IPS-NIHi7 (cell line): ENCODE data around the gene LZTR1.
A peak's percentile ranks its signal among the peaks of the same experiment; 100 is the strongest.

Source experiments
- DNase-seq: peaks from one replicate; pipeline ENCODE4 v3.0.0; 2012; ENCODE audit warnings: mixed read lengths; ENCODE audit errors: extremely low spot score

Gene LZTR1

GRCh38 chr22:21015466-21016006, 33.4 kb downstream of the LZTR1 start:
- no peak for DNase-seq

GRCh38 chr22:21016644-21017420, 34.7 kb downstream of the LZTR1 start:
- no peak for DNase-seq

GRCh38 chr22:21018314-21018713, 36.2 kb downstream of the LZTR1 start:
- DNase-seq: no peak

GRCh38 chr22:21020802-21021429, 38.8 kb downstream of the LZTR1 start:
- peak; percentile 84 for DNase-seq

GRCh38 chr22:21022507-21022906, 40.4 kb downstream of the LZTR1 start:
- DNase-seq: no peak

- no peak for DNase-seq
These were observed 41.0 kb downstream of the LZTR1 start for GRCh38 chr22:21022955-21023614.

- DNase-seq: no peak
These were observed 43.2 kb downstream of the LZTR1 start for GRCh38 chr22:21025266-21025665.

GRCh38 chr22:21025763-21026755, 44.0 kb downstream of the LZTR1 start:
- no peak for DNase-seq

- no peak for DNase-seq
These were observed 44.9 kb downstream of the LZTR1 start for GRCh38 chr22:21026783-21027692.

- no peak for DNase-seq
These were observed 46.5 kb downstream of the LZTR1 start for GRCh38 chr22:21028277-21029251.

- DNase-seq: no peak
These were observed 47.5 kb downstream of the LZTR1 start for GRCh38 chr22:21029486-21030025.

GRCh38 chr22:21030032-21030431, 47.9 kb downstream of the LZTR1 start:
- no peak for DNase-seq

GRCh38 chr22:21030621-21031544, 48.8 kb downstream of the LZTR1 start:
- DNase-seq: no peak

GRCh38 chr22:21031545-21032036, 49.5 kb downstream of the LZTR1 start:
- no peak for DNase-seq

- no peak for DNase-seq
These were observed 50.2 kb downstream of the LZTR1 start, which contains the start of gene SLC7A4 for GRCh38 chr22:21032037-21032867. SLC7A4 (minus strand) TSS chr22:21032561; CDS start chr22:21031812, 749 bp downstream.
